ENCODE results near the gene CRYBB1.

Gene CRYBB1

GRCh38 chr22:26635117-26635516 is 17.3 kb upstream of the CRYBB1 start:
- no peak for DNase-seq

GRCh38 chr22:26634189-26634588 is 16.4 kb upstream of the CRYBB1 start:
- DNase-seq = no peak

- no peak for DNase-seq
Observed at GRCh38 chr22:26632422-26633155, 14.8 kb upstream of the CRYBB1 start.

- DNase-seq = no peak
Observed at GRCh38 chr22:26631282-26631681, 13.5 kb upstream of the CRYBB1 start.

- no peak for DNase-seq
Observed at GRCh38 chr22:26629988-26630761, 12.3 kb upstream of the CRYBB1 start.

- no peak for DNase-seq
Observed at GRCh38 chr22:26624803-26625202, 7.0 kb upstream of the CRYBB1 start.

- no peak for DNase-seq
Observed at GRCh38 chr22:26623984-26624383, 6.2 kb upstream of the CRYBB1 start.

GRCh38 chr22:26621663-26622062 is 3.8 kb upstream of the CRYBB1 start, which contains the start of gene CRYBA4:
Gene CRYBA4, plus strand, starts transcription at chr22:26621963. Its CDS starts 634 bp downstream, at chr22:26622597.
- no peak for DNase-seq

GRCh38 chr22:26620197-26620596 is 2.4 kb upstream of the CRYBB1 start:
- no peak for DNase-seq

- DNase-seq = no peak
Observed at GRCh38 chr22:26619510-26619909, 1.7 kb upstream of the CRYBB1 start.

GRCh38 chr22:26618455-26618854 is 628 bp upstream of the CRYBB1 start:
- no peak for DNase-seq

GRCh38 chr22:26616650-26617049 is 1.2 kb downstream of the CRYBB1 start:
- DNase-seq = no peak

GRCh38 chr22:26615830-26616435 is 1.9 kb downstream of the CRYBB1 start:
- no peak for DNase-seq

- peak; percentile 55 for DNase-seq
Observed at GRCh38 chr22:26615149-26615548, 2.7 kb downstream of the CRYBB1 start.

GRCh38 chr22:26614322-26614721 is 3.5 kb downstream of the CRYBB1 start:
- no peak for DNase-seq

- DNase-seq = peak; percentile 34
Observed at GRCh38 chr22:26613753-26614152, 4.1 kb downstream of the CRYBB1 start.

- DNase-seq = no peak
Observed at GRCh38 chr22:26612652-26613051, 5.2 kb downstream of the CRYBB1 start.

- DNase-seq = no peak
Observed at GRCh38 chr22:26610996-26611395, 6.8 kb downstream of the CRYBB1 start.

- no peak for DNase-seq
Observed at GRCh38 chr22:26610072-26610958, 7.5 kb downstream of the CRYBB1 start.

GRCh38 chr22:26609287-26609686 is 8.5 kb downstream of the CRYBB1 start:
- DNase-seq = no peak

- no peak for DNase-seq
Observed at GRCh38 chr22:26608129-26608528, 9.7 kb downstream of the CRYBB1 start.

- no peak for DNase-seq
Observed at GRCh38 chr22:26606611-26607010, 11.2 kb downstream of the CRYBB1 start.

GRCh38 chr22:26604368-26604767 is 13.5 kb downstream of the CRYBB1 start:
- no peak for DNase-seq
